ENCODE data around the gene HOXC10.

HOXC10 gene

GRCh38 chr12:53984901-53985691 lies at the start of gene HOXC10:
TSS of gene HOXC10 (plus strand) at chr12:53985146. CDS start at chr12:53985260, 114 bp downstream.
- H3K4me2 ChIP-seq: no peak within 1 kb of the TSS
- peaks cover 100% of the 10 kb centered on the region for H3K27me3 ChIP-seq
- no peak for TF ChIP-seq Cebpa-rat (IDR thresholded peaks at IDR 0.05)
- no peak within 1 kb of the TSS for H3K27ac ChIP-seq
- H3K9me3 ChIP-seq: peaks cover 16% of the 10 kb centered on the region; the same call in 1 of the 2 replicates
- H3K4me1 ChIP-seq: no peaks in the 10 kb centered on the region
- no peak within 1 kb of the TSS for H3K9ac ChIP-seq
- no peaks in the 10 kb centered on the region for H3K36me3 ChIP-seq
- H3K4me3 ChIP-seq: no peak within 1 kb of the TSS
- H4K20me1 ChIP-seq: peaks cover 93% of the 10 kb centered on the region

GRCh38 chr12:53935383-53936341 lies 49.3 kb upstream of the HOXC10 start:
- Histone ChIP-seq H3K4me3 (no peak overlapping the region), H3K36me3 (no peaks in the 10 kb centered on the region), H4K20me1 (peaks cover 92% of the 10 kb centered on the region), H3K4me2 (no peak overlapping the region), H3K4me1 (no peaks in the 10 kb centered on the region), H3K9me3 (peaks cover 44% of the 10 kb centered on the region), H3K9ac (no peak overlapping the region), H3K27ac (no peak overlapping the region), H3K27me3 (peaks cover 100% of the 10 kb centered on the region)
- TF ChIP-seq Cebpa-rat (IDR thresholded peaks at IDR 0.05): no peak

- TF ChIP-seq Cebpa-rat (IDR thresholded peaks at IDR 0.05): no peak
- H3K4me2 ChIP-seq: no peak overlapping the region
- H3K9ac ChIP-seq: no peak overlapping the region
- H3K4me3 ChIP-seq: no peak overlapping the region
- no peaks in the 10 kb centered on the region for H3K4me1 ChIP-seq
- H3K36me3 ChIP-seq: no peaks in the 10 kb centered on the region
- peaks cover 40% of the 10 kb centered on the region for H3K9me3 ChIP-seq
- H3K27ac ChIP-seq: no peak overlapping the region
- H4K20me1 ChIP-seq: peaks cover 84% of the 10 kb centered on the region
- peaks cover 100% of the 10 kb centered on the region for H3K27me3 ChIP-seq
Measured at GRCh38 chr12:53937099-53937498, 47.8 kb upstream of the HOXC10 start.

- TF ChIP-seq Cebpa-rat (IDR thresholded peaks at IDR 0.05): no peak
- Histone ChIP-seq H3K9ac (no peak overlapping the region), H4K20me1 (peaks cover 81% of the 10 kb centered on the region), H3K9me3 (peaks cover 44% of the 10 kb centered on the region), H3K4me3 (no peak overlapping the region), H3K4me1 (no peaks in the 10 kb centered on the region), H3K27ac (no peak overlapping the region), H3K27me3 (peaks cover 100% of the 10 kb centered on the region), H3K36me3 (no peaks in the 10 kb centered on the region), H3K4me2 (no peak overlapping the region)
Measured at GRCh38 chr12:53937596-53938325, 47.2 kb upstream of the HOXC10 start.

GRCh38 chr12:53938326-53939140 lies 46.4 kb upstream of the HOXC10 start, which contains the start of gene HOXC13:
TSS of gene HOXC13 (plus strand) at chr12:53938831. CDS start at chr12:53938907, 76 bp downstream.
- Histone ChIP-seq H3K4me1 (no peaks in the 10 kb centered on the region), H3K36me3 (no peaks in the 10 kb centered on the region), H3K27ac (no peak within 1 kb of the TSS), H3K4me2 (no peak within 1 kb of the TSS), H3K4me3 (no peak within 1 kb of the TSS), H3K27me3 (peaks cover 100% of the 10 kb centered on the region), H3K9me3 (peaks cover 46% of the 10 kb centered on the region), H4K20me1 (peaks cover 81% of the 10 kb centered on the region), H3K9ac (no peak within 1 kb of the TSS)
- TF ChIP-seq Cebpa-rat (IDR thresholded peaks at IDR 0.05): no peak

GRCh38 chr12:53939141-53940108 lies 45.5 kb upstream of the HOXC10 start:
- peaks cover 100% of the 10 kb centered on the region for H3K27me3 ChIP-seq

GRCh38 chr12:53940443-53941014 lies 44.4 kb upstream of the HOXC10 start:
- peaks cover 81% of the 10 kb centered on the region for H4K20me1 ChIP-seq
- peaks cover 100% of the 10 kb centered on the region for H3K27me3 ChIP-seq
- H3K4me1 ChIP-seq: no peaks in the 10 kb centered on the region
- no peak overlapping the region for H3K4me2 ChIP-seq
- no peak overlapping the region for H3K4me3 ChIP-seq
- H3K27ac ChIP-seq: no peak overlapping the region
- no peaks in the 10 kb centered on the region for H3K36me3 ChIP-seq
- TF ChIP-seq Cebpa-rat (IDR thresholded peaks at IDR 0.05): no peak
- H3K9me3 ChIP-seq: peaks cover 55% of the 10 kb centered on the region
- H3K9ac ChIP-seq: no peak overlapping the region

More at GRCh38 chr12:53939141-53940108, 45.5 kb upstream of the HOXC10 start:
- TF ChIP-seq Cebpa-rat (IDR thresholded peaks at IDR 0.05): no peak
- Histone ChIP-seq H3K4me1 (no peaks in the 10 kb centered on the region), H3K9ac (no peak overlapping the region), H3K4me2 (no peak overlapping the region), H4K20me1 (peaks cover 81% of the 10 kb centered on the region), H3K27ac (no peak overlapping the region), H3K4me3 (no peak overlapping the region), H3K36me3 (no peaks in the 10 kb centered on the region), H3K9me3 (peaks cover 45% of the 10 kb centered on the region)

GRCh38 chr12:53941187-53941586 lies 43.8 kb upstream of the HOXC10 start:
- Histone ChIP-seq H3K4me3 (no peak overlapping the region), H3K36me3 (no peaks in the 10 kb centered on the region), H3K27me3 (peaks cover 100% of the 10 kb centered on the region), H3K4me1 (no peaks in the 10 kb centered on the region), H3K9me3 (peaks cover 59% of the 10 kb centered on the region), H4K20me1 (peaks cover 81% of the 10 kb centered on the region), H3K4me2 (no peak overlapping the region), H3K27ac (no peak overlapping the region), H3K9ac (no peak overlapping the region)
- TF ChIP-seq Cebpa-rat (IDR thresholded peaks at IDR 0.05): no peak
